ENCODE measurements around the gene PALM. TPM values are rescaled to one million over a fixed set of nuclear protein-coding genes. Genes with fewer than 3 reads are reported as not detected.

The PALM gene
- total and polyA plus RNA-seq, 9 of the 15 experiments (the other 6 are each of a cell fraction or from before 2014, with no cell fraction given) = 0.04 to 6.6 (median 1.7) TPM

DNA sequence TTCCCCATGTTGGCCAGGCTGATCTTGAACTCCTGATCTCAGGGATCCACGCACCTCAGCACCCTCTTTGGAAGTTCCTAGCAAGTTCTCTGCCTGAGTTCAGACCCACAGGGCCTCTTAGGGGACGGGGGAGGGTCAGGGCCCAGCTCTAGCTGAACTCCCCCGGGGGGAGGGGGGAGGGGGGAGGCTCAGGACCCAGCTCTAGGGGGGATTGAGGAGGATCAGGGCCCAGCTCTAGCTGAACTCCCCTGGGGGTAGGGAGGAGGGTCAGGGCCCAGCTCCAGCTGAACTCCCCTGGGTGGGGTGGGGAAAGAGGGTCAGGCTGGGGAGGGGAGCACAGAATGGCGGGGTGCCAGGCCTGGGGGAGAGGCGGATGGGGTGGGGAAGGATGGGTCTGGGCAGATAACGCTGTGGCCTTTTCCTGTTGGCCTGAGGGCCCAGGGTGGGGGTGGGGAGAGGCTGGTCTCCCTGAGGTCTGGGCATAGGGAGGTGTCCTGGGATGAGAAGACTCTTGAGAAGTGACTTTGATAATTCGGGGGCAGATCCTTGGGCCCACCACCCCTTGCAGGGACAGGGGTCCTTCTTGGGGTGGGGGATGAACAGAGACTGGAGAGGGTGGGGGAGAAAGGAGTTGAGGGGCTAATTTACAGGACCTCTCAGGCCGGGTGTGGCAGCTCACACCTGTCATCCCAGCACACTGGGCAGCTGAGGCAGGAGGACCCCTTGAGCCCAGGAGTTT, 83.0 kb downstream of the PALM start (continued):
- no peak for TF ChIP-seq NFIX (CRISPR knock-in tag; IDR thresholded peaks at IDR 0.05; ENCODE audit: low read depth)
- TF ChIP-seq ZNF830 (CRISPR knock-in tag; IDR thresholded peaks at IDR 0.05) = no peak
- no peak for TF ChIP-seq NUFIP1 (IDR thresholded peaks at IDR 0.05; ENCODE audit: partially characterized antibody)
- no peak for TF ChIP-seq DDX20 (tag; IDR thresholded peaks at IDR 0.05; ENCODE audit: low read depth)
- no peak for TF ChIP-seq SMARCA5 (IDR thresholded peaks at IDR 0.05)
- TF ChIP-seq, protein P1, sequence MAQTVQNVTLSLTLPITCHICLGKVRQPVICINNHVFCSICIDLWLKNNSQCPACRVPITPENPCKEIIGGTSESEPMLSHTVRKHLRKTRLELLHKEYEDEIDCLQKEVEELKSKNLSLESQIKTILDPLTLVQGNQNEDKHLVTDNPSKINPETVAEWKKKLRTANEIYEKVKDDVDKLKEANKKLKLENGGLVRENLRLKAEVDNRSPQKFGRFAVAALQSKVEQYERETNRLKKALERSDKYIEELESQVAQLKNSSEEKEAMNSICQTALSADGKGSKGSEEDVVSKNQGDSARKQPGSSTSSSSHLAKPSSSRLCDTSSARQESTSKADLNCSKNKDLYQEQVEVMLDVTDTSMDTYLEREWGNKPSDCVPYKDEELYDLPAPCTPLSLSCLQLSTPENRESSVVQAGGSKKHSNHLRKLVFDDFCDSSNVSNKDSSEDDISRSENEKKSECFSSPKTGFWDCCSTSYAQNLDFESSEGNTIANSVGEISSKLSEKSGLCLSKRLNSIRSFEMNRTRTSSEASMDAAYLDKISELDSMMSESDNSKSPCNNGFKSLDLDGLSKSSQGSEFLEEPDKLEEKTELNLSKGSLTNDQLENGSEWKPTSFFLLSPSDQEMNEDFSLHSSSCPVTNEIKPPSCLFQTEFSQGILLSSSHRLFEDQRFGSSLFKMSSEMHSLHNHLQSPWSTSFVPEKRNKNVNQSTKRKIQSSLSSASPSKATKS (CRISPR knock-in tag; IDR thresholded peaks at IDR 0.05) = no peak
- TF ChIP-seq ZNF274 (IDR thresholded peaks at IDR 0.05; ENCODE audit: borderline replicate concordance, low read depth, low read length) = no peak
- TF ChIP-seq MTF1 (CRISPR knock-in tag; IDR thresholded peaks at IDR 0.05; ENCODE audit: borderline replicate concordance) = no peak
- no peak for TF ChIP-seq SAP30 (IDR thresholded peaks at IDR 0.05; ENCODE audit: borderline replicate concordance, insufficient read depth, low read depth, low read length, poor library complexity, severe bottlenecking)
- TF ChIP-seq MCM7 (IDR thresholded peaks at IDR 0.05) = no peak
- TF ChIP-seq MCM3 (IDR thresholded peaks at IDR 0.05) = no peak
- no peak for TF ChIP-seq ZSCAN29 (IDR thresholded peaks at IDR 0.05)
- no peak for TF ChIP-seq NELFE (IDR thresholded peaks at IDR 0.05; ENCODE audit: insufficient read depth, insufficient read length)
- no peak for TF ChIP-seq SIN3B (IDR thresholded peaks at IDR 0.05; ENCODE audit: low read depth)
- no peak for TF ChIP-seq NFE2L1 (tag; IDR thresholded peaks at IDR 0.05; ENCODE audit: borderline replicate concordance, low read depth)
- no peak for TF ChIP-seq BHLHE40 (IDR thresholded peaks at IDR 0.05; ENCODE audit: low read length)
- TF ChIP-seq TAF9B (IDR thresholded peaks at IDR 0.05; ENCODE audit: partially characterized antibody) = no peak
- TF ChIP-seq RAD21 (CRISPR knock-in tag; conservative IDR thresholded peaks at IDR 0.05 in 1 of 2, IDR thresholded peaks at IDR 0.05 in 1 of 2) = no peak
- TF ChIP-seq ZSCAN32 (CRISPR knock-in tag; IDR thresholded peaks at IDR 0.05) = no peak
- TF ChIP-seq GABPB1 (CRISPR knock-in tag; IDR thresholded peaks at IDR 0.05) = peak; percentile 15; the same call in 1 of the 2 replicates
- no peak for TF ChIP-seq ZNF24 (IDR thresholded peaks at IDR 0.05)
- TF ChIP-seq HLTF (IDR thresholded peaks at IDR 0.05) = no peak; the same call in 1 of the 2 replicates
- no peak for TF ChIP-seq ZNF239 (CRISPR knock-in tag; IDR thresholded peaks at IDR 0.05)
- TF ChIP-seq LCOR (CRISPR knock-in tag; IDR thresholded peaks at IDR 0.05) = no peak
- TF ChIP-seq, protein P2, sequence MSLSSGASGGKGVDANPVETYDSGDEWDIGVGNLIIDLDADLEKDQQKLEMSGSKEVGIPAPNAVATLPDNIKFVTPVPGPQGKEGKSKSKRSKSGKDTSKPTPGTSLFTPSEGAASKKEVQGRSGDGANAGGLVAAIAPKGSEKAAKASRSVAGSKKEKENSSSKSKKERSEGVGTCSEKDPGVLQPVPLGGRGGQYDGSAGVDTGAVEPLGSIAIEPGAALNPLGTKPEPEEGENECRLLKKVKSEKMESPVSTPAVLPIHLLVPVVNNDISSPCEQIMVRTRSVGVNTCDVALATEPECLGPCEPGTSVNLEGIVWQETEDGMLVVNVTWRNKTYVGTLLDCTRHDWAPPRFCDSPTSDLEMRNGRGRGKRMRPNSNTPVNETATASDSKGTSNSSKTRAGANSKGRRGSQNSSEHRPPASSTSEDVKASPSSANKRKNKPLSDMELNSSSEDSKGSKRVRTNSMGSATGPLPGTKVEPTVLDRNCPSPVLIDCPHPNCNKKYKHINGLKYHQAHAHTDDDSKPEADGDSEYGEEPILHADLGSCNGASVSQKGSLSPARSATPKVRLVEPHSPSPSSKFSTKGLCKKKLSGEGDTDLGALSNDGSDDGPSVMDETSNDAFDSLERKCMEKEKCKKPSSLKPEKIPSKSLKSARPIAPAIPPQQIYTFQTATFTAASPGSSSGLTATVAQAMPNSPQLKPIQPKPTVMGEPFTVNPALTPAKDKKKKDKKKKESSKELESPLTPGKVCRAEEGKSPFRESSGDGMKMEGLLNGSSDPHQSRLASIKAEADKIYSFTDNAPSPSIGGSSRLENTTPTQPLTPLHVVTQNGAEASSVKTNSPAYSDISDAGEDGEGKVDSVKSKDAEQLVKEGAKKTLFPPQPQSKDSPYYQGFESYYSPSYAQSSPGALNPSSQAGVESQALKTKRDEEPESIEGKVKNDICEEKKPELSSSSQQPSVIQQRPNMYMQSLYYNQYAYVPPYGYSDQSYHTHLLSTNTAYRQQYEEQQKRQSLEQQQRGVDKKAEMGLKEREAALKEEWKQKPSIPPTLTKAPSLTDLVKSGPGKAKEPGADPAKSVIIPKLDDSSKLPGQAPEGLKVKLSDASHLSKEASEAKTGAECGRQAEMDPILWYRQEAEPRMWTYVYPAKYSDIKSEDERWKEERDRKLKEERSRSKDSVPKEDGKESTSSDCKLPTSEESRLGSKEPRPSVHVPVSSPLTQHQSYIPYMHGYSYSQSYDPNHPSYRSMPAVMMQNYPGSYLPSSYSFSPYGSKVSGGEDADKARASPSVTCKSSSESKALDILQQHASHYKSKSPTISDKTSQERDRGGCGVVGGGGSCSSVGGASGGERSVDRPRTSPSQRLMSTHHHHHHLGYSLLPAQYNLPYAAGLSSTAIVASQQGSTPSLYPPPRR (CRISPR knock-in tag; IDR thresholded peaks at IDR 0.05; ENCODE audit: borderline replicate concordance) = no peak

All from K562 (cell line).